HG02970 (cell line): ENCODE data around the gene TXNRD2.

Experiments used
- ATAC-seq: cut with Tn5 transposase; IDR thresholded peaks from one replicate; pipeline ENCODE4 v1.9.1; 2021; ENCODE audit warnings: mild to moderate bottlenecking, moderate library complexity, moderate number of reproducible peaks; ENCODE audit not compliant: unreplicated experiment, low FRiP score

TXNRD2 gene

GRCh38 chr22:19941365-19942082 is at the start of gene TXNRD2, which contains the start of gene COMT:
Gene TXNRD2, minus strand, starts transcription at chr22:19941818. Its CDS starts 15 bp downstream, at chr22:19941803.
Gene COMT, plus strand, starts transcription at chr22:19941772. Its CDS starts 20,755 bp downstream, at chr22:19962527.
- peak; percentile 59 for ATAC-seq

- no peak for ATAC-seq
Measured at GRCh38 chr22:19991395-19991644, 49.7 kb upstream of the TXNRD2 start.

- no peak for ATAC-seq
Measured at GRCh38 chr22:19990609-19991394, 49.2 kb upstream of the TXNRD2 start.

- ATAC-seq, result no peak
Measured at GRCh38 chr22:19990188-19990587, 48.6 kb upstream of the TXNRD2 start.

- no peak for ATAC-seq
Measured at GRCh38 chr22:19989725-19990067, 48.1 kb upstream of the TXNRD2 start.

GRCh38 chr22:19988965-19989724 is 47.5 kb upstream of the TXNRD2 start:
- ATAC-seq, result no peak

GRCh38 chr22:19988331-19988808 is 46.8 kb upstream of the TXNRD2 start:
- no peak for ATAC-seq

GRCh38 chr22:19987394-19988306 is 46.0 kb upstream of the TXNRD2 start:
- no peak for ATAC-seq

- ATAC-seq, result no peak
Measured at GRCh38 chr22:19986410-19987341, 45.1 kb upstream of the TXNRD2 start.

- ATAC-seq, result no peak
Measured at GRCh38 chr22:19986011-19986409, 44.4 kb upstream of the TXNRD2 start.

- ATAC-seq, result no peak
Measured at GRCh38 chr22:19984851-19985811, 43.5 kb upstream of the TXNRD2 start.

GRCh38 chr22:19984201-19984753 is 42.7 kb upstream of the TXNRD2 start:
- no peak for ATAC-seq

- no peak for ATAC-seq
Measured at GRCh38 chr22:19983741-19984140, 42.1 kb upstream of the TXNRD2 start.

GRCh38 chr22:19982991-19983578 is 41.5 kb upstream of the TXNRD2 start:
- ATAC-seq, result no peak

GRCh38 chr22:19981961-19982920 is 40.6 kb upstream of the TXNRD2 start:
- ATAC-seq, result no peak
